22Rv1 (cell line): ENCODE results near the gene TMEM50B.

Experiments
- ZFX ChIP-seq: fragments of 450-650 bp; IDR thresholded peaks from 2 replicates; pipeline ENCODE4 v1.6.1; 2017; ENCODE audit warnings: antibody characterized with exemption, borderline replicate concordance
- TF ChIP-seq, protein P1 (sequence below): fragments of 450-650 bp; IDR thresholded peaks from 2 replicates; pipeline ENCODE4 v1.5.1; 2017; ENCODE audit warnings: mild to moderate bottlenecking

DNA sequence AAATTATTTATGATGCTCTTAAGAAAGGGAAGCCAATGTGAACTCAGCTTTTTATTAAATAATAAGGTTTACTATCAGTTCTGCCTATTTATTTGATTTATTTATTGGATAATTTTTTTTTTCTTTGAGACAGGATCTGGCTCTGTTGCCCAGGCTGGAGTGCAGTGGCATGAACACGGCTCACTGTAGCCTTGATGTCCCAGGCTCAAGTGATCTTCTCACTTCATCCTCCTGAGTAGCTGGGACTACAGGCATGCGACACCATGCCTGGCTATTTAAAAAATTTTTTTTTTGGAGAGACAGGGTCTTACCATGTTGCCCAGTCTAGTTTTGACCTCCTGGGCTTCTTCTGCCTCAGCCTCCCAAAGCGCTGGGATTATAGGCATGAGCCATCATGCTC is 32.7 kb upstream of the TMEM50B start:
- TF ChIP-seq, protein P1, sequence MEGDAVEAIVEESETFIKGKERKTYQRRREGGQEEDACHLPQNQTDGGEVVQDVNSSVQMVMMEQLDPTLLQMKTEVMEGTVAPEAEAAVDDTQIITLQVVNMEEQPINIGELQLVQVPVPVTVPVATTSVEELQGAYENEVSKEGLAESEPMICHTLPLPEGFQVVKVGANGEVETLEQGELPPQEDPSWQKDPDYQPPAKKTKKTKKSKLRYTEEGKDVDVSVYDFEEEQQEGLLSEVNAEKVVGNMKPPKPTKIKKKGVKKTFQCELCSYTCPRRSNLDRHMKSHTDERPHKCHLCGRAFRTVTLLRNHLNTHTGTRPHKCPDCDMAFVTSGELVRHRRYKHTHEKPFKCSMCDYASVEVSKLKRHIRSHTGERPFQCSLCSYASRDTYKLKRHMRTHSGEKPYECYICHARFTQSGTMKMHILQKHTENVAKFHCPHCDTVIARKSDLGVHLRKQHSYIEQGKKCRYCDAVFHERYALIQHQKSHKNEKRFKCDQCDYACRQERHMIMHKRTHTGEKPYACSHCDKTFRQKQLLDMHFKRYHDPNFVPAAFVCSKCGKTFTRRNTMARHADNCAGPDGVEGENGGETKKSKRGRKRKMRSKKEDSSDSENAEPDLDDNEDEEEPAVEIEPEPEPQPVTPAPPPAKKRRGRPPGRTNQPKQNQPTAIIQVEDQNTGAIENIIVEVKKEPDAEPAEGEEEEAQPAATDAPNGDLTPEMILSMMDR: no peak
- TF ChIP-seq ZFX: no peak
